Lung microvascular endothelial cell (primary cell): ENCODE results near the gene GJD3. TPM values are rescaled to one million over a fixed set of nuclear protein-coding genes. Genes with fewer than 3 reads are reported as not detected.

Experiments used
- total RNA-seq: library from RNA; depleted of rRNA; stranded (reverse); fragments of >200 nt; gene quantifications from 2 replicates; pipeline ENCODE4 v1.2.1, GENCODE V29; 2014

GJD3 gene
- total RNA-seq, 1 donor from 2014 or later = 3.0 TPM

Other genes with a start within 250 kb of the GJD3 start
- 23.1 and 37.9 TPM in 2 replicates for gene MSL1, start 242.8 kb downstream of the GJD3 start, total RNA-seq
- gene CASC3, start 224.2 kb downstream of the GJD3 start, total RNA-seq = 20.0 and 25.0 TPM in 2 replicates
- gene RAPGEFL1, start 187.3 kb downstream of the GJD3 start, total RNA-seq = 0.79 and 0.87 TPM in 2 replicates
- gene WIPF2, start 145.4 kb downstream of the GJD3 start, total RNA-seq = 4.8 and 6.2 TPM in 2 replicates
- 3.8 and 8.3 TPM in 2 replicates for gene CDC6, start 76.9 kb downstream of the GJD3 start, total RNA-seq
- 5.4 and 6.0 TPM in 2 replicates for gene RARA, start 55.6 kb downstream of the GJD3 start, total RNA-seq
- gene TOP2A, start 53.2 kb upstream of the GJD3 start, total RNA-seq = 10.5 and 35.3 TPM in 2 replicates
- gene IGFBP4, start 78.7 kb upstream of the GJD3 start, total RNA-seq = 163 and 193 TPM in 2 replicates
- gene TNS4, start 136.9 kb upstream of the GJD3 start, total RNA-seq = not detected in 2 replicates
- gene CCR7, start 200.7 kb upstream of the GJD3 start, total RNA-seq = under 0.01 TPM in 1 of 2 replicates, not detected in the other